ENCODE measurements around the gene ZC3H8.

DNA sequence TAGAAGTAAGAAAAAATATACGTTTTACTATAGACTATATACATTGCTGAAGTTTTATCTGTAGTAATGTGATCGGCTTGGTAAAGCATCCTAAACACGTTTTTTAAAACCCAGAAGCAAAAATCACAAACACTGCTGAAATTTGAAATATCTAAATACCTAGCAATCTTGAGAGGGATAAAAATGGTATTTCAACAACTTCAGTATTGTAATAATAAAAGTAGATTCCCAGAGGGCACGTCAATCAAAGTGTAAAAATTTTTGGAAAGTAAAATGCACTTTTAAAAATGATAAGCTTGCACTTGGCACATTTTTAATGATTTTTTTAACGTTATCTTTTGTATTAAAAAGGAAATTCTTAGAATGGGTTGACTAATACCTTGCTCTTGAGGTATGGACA is 22.1 kb upstream of the ZC3H8 start:
- TF ChIP-seq, protein P1, sequence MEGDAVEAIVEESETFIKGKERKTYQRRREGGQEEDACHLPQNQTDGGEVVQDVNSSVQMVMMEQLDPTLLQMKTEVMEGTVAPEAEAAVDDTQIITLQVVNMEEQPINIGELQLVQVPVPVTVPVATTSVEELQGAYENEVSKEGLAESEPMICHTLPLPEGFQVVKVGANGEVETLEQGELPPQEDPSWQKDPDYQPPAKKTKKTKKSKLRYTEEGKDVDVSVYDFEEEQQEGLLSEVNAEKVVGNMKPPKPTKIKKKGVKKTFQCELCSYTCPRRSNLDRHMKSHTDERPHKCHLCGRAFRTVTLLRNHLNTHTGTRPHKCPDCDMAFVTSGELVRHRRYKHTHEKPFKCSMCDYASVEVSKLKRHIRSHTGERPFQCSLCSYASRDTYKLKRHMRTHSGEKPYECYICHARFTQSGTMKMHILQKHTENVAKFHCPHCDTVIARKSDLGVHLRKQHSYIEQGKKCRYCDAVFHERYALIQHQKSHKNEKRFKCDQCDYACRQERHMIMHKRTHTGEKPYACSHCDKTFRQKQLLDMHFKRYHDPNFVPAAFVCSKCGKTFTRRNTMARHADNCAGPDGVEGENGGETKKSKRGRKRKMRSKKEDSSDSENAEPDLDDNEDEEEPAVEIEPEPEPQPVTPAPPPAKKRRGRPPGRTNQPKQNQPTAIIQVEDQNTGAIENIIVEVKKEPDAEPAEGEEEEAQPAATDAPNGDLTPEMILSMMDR (IDR thresholded peaks at IDR 0.05), result no peak
- TF ChIP-seq POLR2A (IDR thresholded peaks at IDR 0.05), result no peak

All from right lobe of liver (tissue), 4 donors.